GM19328 (cell line): ENCODE results near the gene CERS6.

ENCODE experiments used
- ATAC-seq: cut with Tn5 transposase; IDR thresholded peaks from one replicate; pipeline ENCODE4 v1.9.1; 2021; ENCODE audit warnings: mild to moderate bottlenecking, moderate library complexity; ENCODE audit not compliant: unreplicated experiment

Gene CERS6

GRCh38 chr2:168819050-168819715 lies 363.1 kb downstream of the CERS6 start:
- ATAC-seq = no peak

GRCh38 chr2:168819829-168820489 lies 363.9 kb downstream of the CERS6 start:
- ATAC-seq = no peak

GRCh38 chr2:168821577-168821976 lies 365.5 kb downstream of the CERS6 start:
- ATAC-seq = no peak

- no peak for ATAC-seq
These were observed 365.9 kb downstream of the CERS6 start for GRCh38 chr2:168821992-168822391.
